GM18907 (cell line): ENCODE data around the gene TMEM181.
"Not testable (repeated sequence)": the region's sequence is repeated elsewhere in the genome, so short reads cannot be mapped to it uniquely, and the experiment has no call there.

Experiments used
- ATAC-seq: cut with Tn5 transposase; IDR thresholded peaks from one replicate; pipeline ENCODE4 v1.9.1; 2021; ENCODE audit warnings: mild to moderate bottlenecking, moderate library complexity; ENCODE audit not compliant: unreplicated experiment

TMEM181 gene

GRCh38 chr6:158536891-158537798 lies 22.7 kb upstream of the TMEM181 start:
- no peak for ATAC-seq

GRCh38 chr6:158538741-158539140 lies 21.1 kb upstream of the TMEM181 start:
- ATAC-seq, result no peak

GRCh38 chr6:158539413-158539812 lies 20.5 kb upstream of the TMEM181 start:
- no peak for ATAC-seq

- ATAC-seq, result no peak
Observed at GRCh38 chr6:158539881-158540280, 20.0 kb upstream of the TMEM181 start.

- ATAC-seq, result no peak
Observed at GRCh38 chr6:158543606-158544185, 16.2 kb upstream of the TMEM181 start.

GRCh38 chr6:158544428-158544827 lies 15.5 kb upstream of the TMEM181 start:
- ATAC-seq, result no peak

GRCh38 chr6:158545043-158545966 lies 14.6 kb upstream of the TMEM181 start:
- ATAC-seq, result no peak

GRCh38 chr6:158548418-158549161 lies 11.3 kb upstream of the TMEM181 start:
- ATAC-seq, result no peak

- no peak for ATAC-seq
Observed at GRCh38 chr6:158552055-158552795, 7.7 kb upstream of the TMEM181 start.

- ATAC-seq, result no peak
Observed at GRCh38 chr6:158552796-158553138, 7.1 kb upstream of the TMEM181 start.

GRCh38 chr6:158554611-158555361 lies 5.1 kb upstream of the TMEM181 start:
- ATAC-seq, result no peak

GRCh38 chr6:158556113-158556512 lies 3.8 kb upstream of the TMEM181 start:
- no peak for ATAC-seq

- ATAC-seq, result not testable (repeated sequence)
Observed at GRCh38 chr6:158557110-158557509, 2.8 kb upstream of the TMEM181 start.

GRCh38 chr6:158557927-158558326 lies 2.0 kb upstream of the TMEM181 start:
- no peak for ATAC-seq

- no peak for ATAC-seq
Observed at GRCh38 chr6:158558415-158559306, 1.2 kb upstream of the TMEM181 start.

GRCh38 chr6:158559338-158559894 lies 475 bp upstream of the TMEM181 start:
- no peak for ATAC-seq

- peak; percentile 19 for ATAC-seq
Observed at GRCh38 chr6:158560836-158561320, 987 bp downstream of the TMEM181 start.
